B cell (primary cell): ENCODE measurements around the gene CDHR2.

ENCODE experiments used
- CTCF ChIP-seq: fragments of 200-600 bp; IDR thresholded peaks from one replicate; pipeline ENCODE4 v1.8.0; 2022; ENCODE audit warnings: antibody characterized with exemption, mild to moderate bottlenecking
- EZH2 ChIP-seq: IDR thresholded peaks from 2 replicates; pipeline ENCODE4 v1.6.1; 2012; ENCODE audit warnings: borderline replicate concordance, low read depth, mild to moderate bottlenecking, moderate library complexity, low read length; ENCODE audit not compliant: insufficient read depth, poor library complexity, severe bottlenecking

DNA sequence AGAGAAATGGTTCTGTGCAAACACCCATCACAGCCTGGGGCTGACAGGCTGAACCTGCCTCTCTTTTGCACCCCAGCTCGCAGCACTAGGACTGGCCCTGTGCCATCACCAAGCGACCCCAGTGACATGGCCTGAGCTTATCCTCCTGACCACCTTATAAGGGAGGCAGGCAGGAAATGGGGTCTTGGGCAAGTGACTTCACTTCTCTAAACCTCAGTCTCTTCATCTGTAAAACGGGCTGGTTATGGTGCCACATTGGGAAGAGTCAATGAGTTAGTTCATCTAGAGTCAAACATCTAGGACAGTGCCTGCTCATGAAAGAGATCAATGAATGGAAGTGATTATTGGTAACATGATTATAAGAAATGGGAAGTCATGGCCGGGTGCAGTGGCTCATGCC is 75.0 kb downstream of the CDHR2 start:
- TF ChIP-seq CTCF (no peak), EZH2 (no peak)
